WTC11 (cell line): ENCODE data around the gene FAM3D.

Experiments used
- GABPB1 ChIP-seq: sonication (generic); formaldehyde crosslinking; IDR thresholded peaks from 2 replicates; pipeline ENCODE4 v1.8.1; 2023; ENCODE audit warnings: mild to moderate bottlenecking, missing genetic modification reagents
- JUN ChIP-seq: sonication (generic); formaldehyde crosslinking; IDR thresholded peaks from 2 replicates; pipeline ENCODE4 v1.8.0; 2023; ENCODE audit warnings: mild to moderate bottlenecking, missing genetic modification reagents
- MXD4 ChIP-seq: fragments of 250-450 bp; sonication (Bioruptor Pico); IDR thresholded peaks from 2 replicates; pipeline ENCODE4 v1.8.0; 2021; ENCODE audit warnings: mild to moderate bottlenecking, moderate library complexity, borderline replicate concordance
- NFYB ChIP-seq: sonication (generic); formaldehyde crosslinking; conservative IDR thresholded peaks from 2 replicates; pipeline ENCODE4 v1.8.0; 2022; ENCODE audit warnings: low read depth, missing genetic modification reagents
- NR1H2 ChIP-seq: sonication (generic); formaldehyde crosslinking; IDR thresholded peaks from 2 replicates; pipeline ENCODE4 v1.9.0; 2021; ENCODE audit warnings: mild to moderate bottlenecking, moderate library complexity, missing genetic modification reagents
- ZNF138 ChIP-seq: sonication (generic); formaldehyde crosslinking; conservative IDR thresholded peaks from 2 replicates; pipeline ENCODE4 v1.8.1; 2022; ENCODE audit warnings: mild to moderate bottlenecking, moderate library complexity, missing genetic modification reagents
- TF ChIP-seq, protein P1 (sequence below): sonication (generic); formaldehyde crosslinking; IDR thresholded peaks from 2 replicates; pipeline ENCODE4 v1.8.1; 2023; ENCODE audit warnings: mild to moderate bottlenecking, missing genetic modification reagents, moderate library complexity
- TF ChIP-seq, protein P2 (sequence below): fragments of 200-600 bp; IDR thresholded peaks from 2 replicates; pipeline ENCODE4 v1.8.0; 2022; ENCODE audit warnings: antibody characterized with exemption
- TF ChIP-seq, protein P3 (sequence below): fragments of 250-450 bp; sonication (Bioruptor Pico); IDR thresholded peaks from 2 replicates; pipeline ENCODE4 v2.1.2; 2022; ENCODE audit warnings: mild to moderate bottlenecking, moderate library complexity

DNA sequence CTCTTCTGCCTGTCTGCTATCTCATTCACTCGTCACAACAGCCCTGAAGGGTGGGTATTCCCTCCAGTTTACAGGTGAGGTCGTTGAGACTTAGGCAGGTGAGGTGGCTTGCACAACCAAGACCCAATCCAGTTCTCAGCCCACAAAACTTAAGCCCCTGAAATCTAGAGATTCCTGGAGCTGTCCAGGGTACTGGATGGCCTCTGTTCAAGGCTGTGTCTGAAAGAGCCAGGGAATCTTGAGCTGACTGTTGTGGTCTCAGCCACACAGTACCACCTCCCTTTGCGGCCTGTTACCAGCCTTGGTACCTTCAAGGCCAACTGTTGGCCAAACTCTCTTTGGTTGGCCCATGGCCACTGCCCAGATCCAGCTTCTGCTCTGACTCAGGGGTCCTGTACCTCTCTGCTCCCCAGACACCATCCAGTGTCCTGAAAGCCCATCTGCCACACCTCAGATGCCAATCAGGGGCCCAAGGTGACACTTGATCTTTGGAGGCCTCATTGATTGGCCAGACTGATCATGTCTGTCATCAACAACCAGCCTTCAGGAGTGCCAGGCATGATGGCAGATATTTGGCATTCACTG, 78.5 kb downstream of the FAM3D start:
- TF ChIP-seq GABPB1 (CRISPR knock-in tag) (no peak), MXD4 (no peak), ZNF138 (CRISPR knock-in tag) (no peak), JUN (CRISPR knock-in tag) (no peak), NR1H2 (CRISPR knock-in tag) (no peak), NFYB (CRISPR knock-in tag) (no peak)
- TF ChIP-seq, protein P1, sequence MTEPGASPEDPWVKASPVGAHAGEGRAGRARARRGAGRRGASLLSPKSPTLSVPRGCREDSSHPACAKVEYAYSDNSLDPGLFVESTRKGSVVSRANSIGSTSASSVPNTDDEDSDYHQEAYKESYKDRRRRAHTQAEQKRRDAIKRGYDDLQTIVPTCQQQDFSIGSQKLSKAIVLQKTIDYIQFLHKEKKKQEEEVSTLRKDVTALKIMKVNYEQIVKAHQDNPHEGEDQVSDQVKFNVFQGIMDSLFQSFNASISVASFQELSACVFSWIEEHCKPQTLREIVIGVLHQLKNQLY (CRISPR knock-in tag) = no peak
- TF ChIP-seq, protein P2, sequence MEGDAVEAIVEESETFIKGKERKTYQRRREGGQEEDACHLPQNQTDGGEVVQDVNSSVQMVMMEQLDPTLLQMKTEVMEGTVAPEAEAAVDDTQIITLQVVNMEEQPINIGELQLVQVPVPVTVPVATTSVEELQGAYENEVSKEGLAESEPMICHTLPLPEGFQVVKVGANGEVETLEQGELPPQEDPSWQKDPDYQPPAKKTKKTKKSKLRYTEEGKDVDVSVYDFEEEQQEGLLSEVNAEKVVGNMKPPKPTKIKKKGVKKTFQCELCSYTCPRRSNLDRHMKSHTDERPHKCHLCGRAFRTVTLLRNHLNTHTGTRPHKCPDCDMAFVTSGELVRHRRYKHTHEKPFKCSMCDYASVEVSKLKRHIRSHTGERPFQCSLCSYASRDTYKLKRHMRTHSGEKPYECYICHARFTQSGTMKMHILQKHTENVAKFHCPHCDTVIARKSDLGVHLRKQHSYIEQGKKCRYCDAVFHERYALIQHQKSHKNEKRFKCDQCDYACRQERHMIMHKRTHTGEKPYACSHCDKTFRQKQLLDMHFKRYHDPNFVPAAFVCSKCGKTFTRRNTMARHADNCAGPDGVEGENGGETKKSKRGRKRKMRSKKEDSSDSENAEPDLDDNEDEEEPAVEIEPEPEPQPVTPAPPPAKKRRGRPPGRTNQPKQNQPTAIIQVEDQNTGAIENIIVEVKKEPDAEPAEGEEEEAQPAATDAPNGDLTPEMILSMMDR = no peak
- TF ChIP-seq, protein P3, sequence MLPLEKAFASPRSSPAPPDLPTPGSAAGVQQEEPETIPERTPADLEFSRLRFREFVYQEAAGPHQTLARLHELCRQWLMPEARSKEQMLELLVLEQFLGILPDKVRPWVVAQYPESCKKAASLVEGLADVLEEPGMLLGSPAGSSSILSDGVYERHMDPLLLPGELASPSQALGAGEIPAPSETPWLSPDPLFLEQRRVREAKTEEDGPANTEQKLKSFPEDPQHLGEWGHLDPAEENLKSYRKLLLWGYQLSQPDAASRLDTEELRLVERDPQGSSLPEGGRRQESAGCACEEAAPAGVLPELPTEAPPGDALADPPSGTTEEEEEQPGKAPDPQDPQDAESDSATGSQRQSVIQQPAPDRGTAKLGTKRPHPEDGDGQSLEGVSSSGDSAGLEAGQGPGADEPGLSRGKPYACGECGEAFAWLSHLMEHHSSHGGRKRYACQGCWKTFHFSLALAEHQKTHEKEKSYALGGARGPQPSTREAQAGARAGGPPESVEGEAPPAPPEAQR (CRISPR knock-in tag) = no peak
